ENCODE measurements around the gene RGS7. TPM values are rescaled to one million over a fixed set of nuclear protein-coding genes. Genes with fewer than 3 reads are reported as not detected.

RGS7 gene
- total RNA-seq, 2 experiments from 2014 or later, result not detected

GRCh38 chr1:240947438-240948224, 409.4 kb downstream of the RGS7 start:
- Histone ChIP-seq H3K27ac (ENCODE audit: low read depth, low read length, poor library complexity, severe bottlenecking) (no peak overlapping the region), H3K4me2 (ENCODE audit: low read length) (no peak overlapping the region), H3K36me3 (ENCODE audit: insufficient read depth, low read length) (no peaks in the 10 kb centered on the region), H3K9me2 (ENCODE audit: insufficient read depth, low read length) (no peaks in the 10 kb centered on the region; the same call in 1 of the 2 replicates), H3K9me3 (ENCODE audit: low read length) (no peaks in the 10 kb centered on the region), H3K4me3 (ENCODE audit: low read depth, low read length, poor library complexity, severe bottlenecking) (no peak overlapping the region), H3K79me2 (ENCODE audit: insufficient read depth, low read depth, low read length) (no peaks in the 10 kb centered on the region), H3K4me1 (ENCODE audit: insufficient read depth, low read length, poor library complexity, severe bottlenecking) (no peaks in the 10 kb centered on the region), H2AFZ (ENCODE audit: low read length) (no peak overlapping the region), H4K20me1 (ENCODE audit: insufficient read depth, low read length) (no peaks in the 10 kb centered on the region)
- no peak for DNase-seq (ENCODE audit: low spot score)
- ChIA-PET CTCF (ENCODE audit: unreplicated experiment) (no interaction called here), POLR2A (no interaction called here)
- TF ChIP-seq EZH2phosphoT487 (IDR thresholded peaks at IDR 0.05; ENCODE audit: borderline replicate concordance, low read depth, low read length) (no peak), CTCF (conservative IDR thresholded peaks at IDR 0.05; ENCODE audit: low read length) (no peak)
- BruUV-seq (replicated peaks), result no TSS peak
- intact Hi-C loops (cut with micrococcal nuclease; ENCODE audit: unreplicated experiment), result loop anchor here (1.0 to 10.0 kb wide), 3 partner anchors 7 to 213 kb away; no protein-coding TSS in a partner anchor

- Histone ChIP-seq H3K4me3 (ENCODE audit: low read depth, low read length, poor library complexity, severe bottlenecking) (no peak overlapping the region), H3K4me1 (ENCODE audit: insufficient read depth, low read length, poor library complexity, severe bottlenecking) (no peaks in the 10 kb centered on the region), H3K79me2 (ENCODE audit: insufficient read depth, low read depth, low read length) (no peaks in the 10 kb centered on the region), H2AFZ (ENCODE audit: low read length) (no peak overlapping the region), H3K27ac (ENCODE audit: low read depth, low read length, poor library complexity, severe bottlenecking) (no peak overlapping the region), H3K9me3 (ENCODE audit: low read length) (no peaks in the 10 kb centered on the region), H3K4me2 (ENCODE audit: low read length) (no peak overlapping the region), H3K36me3 (ENCODE audit: insufficient read depth, low read length) (no peaks in the 10 kb centered on the region), H3K9me2 (ENCODE audit: insufficient read depth, low read length) (no peaks in the 10 kb centered on the region; the same call in 1 of the 2 replicates), H4K20me1 (ENCODE audit: insufficient read depth, low read length) (no peaks in the 10 kb centered on the region)
- DNase-seq (ENCODE audit: low spot score), result peak; percentile 63
- ChIA-PET POLR2A (interaction anchor here (0.6 kb wide), 1 partner anchor 217 kb away, joined by 3 read pairs; no protein-coding TSS in a partner anchor), CTCF (ENCODE audit: unreplicated experiment) (no interaction called here)
- intact Hi-C loops (cut with micrococcal nuclease; ENCODE audit: unreplicated experiment), result loop anchor here (1.0 to 10.0 kb wide), 2 partner anchors 59 to 212 kb away; no protein-coding TSS in a partner anchor
- BruUV-seq (replicated peaks), result no TSS peak
- TF ChIP-seq EZH2phosphoT487 (IDR thresholded peaks at IDR 0.05; ENCODE audit: borderline replicate concordance, low read depth, low read length), result no peak
- peak; percentile 82 for TF ChIP-seq CTCF (conservative IDR thresholded peaks at IDR 0.05; ENCODE audit: low read length)
These were observed 410.1 kb downstream of the RGS7 start for GRCh38 chr1:240946926-240947325.

- Histone ChIP-seq H3K9me2 (ENCODE audit: insufficient read depth, low read length) (no peaks in the 10 kb centered on the region; the same call in 1 of the 2 replicates), H3K4me2 (ENCODE audit: low read length) (no peak overlapping the region), H3K4me3 (ENCODE audit: low read depth, low read length, poor library complexity, severe bottlenecking) (no peak overlapping the region), H3K79me2 (ENCODE audit: insufficient read depth, low read depth, low read length) (no peaks in the 10 kb centered on the region), H3K4me1 (ENCODE audit: insufficient read depth, low read length, poor library complexity, severe bottlenecking) (no peaks in the 10 kb centered on the region), H2AFZ (ENCODE audit: low read length) (no peak overlapping the region), H4K20me1 (ENCODE audit: insufficient read depth, low read length) (no peaks in the 10 kb centered on the region), H3K36me3 (ENCODE audit: insufficient read depth, low read length) (no peaks in the 10 kb centered on the region), H3K27ac (ENCODE audit: low read depth, low read length, poor library complexity, severe bottlenecking) (no peak overlapping the region), H3K9me3 (ENCODE audit: low read length) (no peaks in the 10 kb centered on the region)
- no peak for DNase-seq (ENCODE audit: low spot score)
- CTCF ChIA-PET (ENCODE audit: unreplicated experiment), result no interaction called here
- intact Hi-C loops (cut with micrococcal nuclease; ENCODE audit: unreplicated experiment), result loop anchor here (10.0 kb wide), 1 partner anchor 208 kb away; no protein-coding TSS in a partner anchor
- no TSS peak for BruUV-seq (replicated peaks)
- no peak for TF ChIP-seq EZH2phosphoT487 (IDR thresholded peaks at IDR 0.05; ENCODE audit: borderline replicate concordance, low read depth, low read length)
- no peak for TF ChIP-seq CTCF (conservative IDR thresholded peaks at IDR 0.05; ENCODE audit: low read length)
- POLR2A ChIA-PET, result interaction anchor here (0.6 kb wide), 1 partner anchor 300 kb away, joined by 3 read pairs; no protein-coding TSS in a partner anchor
These were observed 414.1 kb downstream of the RGS7 start for GRCh38 chr1:240942901-240943300.
